GM12864 (cell line): ENCODE data around the gene CLCN6.
"Not testable (repeated sequence)": the region's sequence is repeated elsewhere in the genome, so short reads cannot be mapped to it uniquely, and the experiment has no call there.

ENCODE experiments used
- DNase-seq: peaks from one replicate; pipeline ENCODE4 v3.0.0-alpha.2; 2011; ENCODE audit warnings: low read depth
- H3K4me3 ChIP-seq: 2 replicates; pipeline ENCODE4 v1.5.1; 2011; ENCODE audit warnings: mild to moderate bottlenecking, low read depth, low read length, control low read depth
- CTCF ChIP-seq: IDR thresholded peaks from 2 replicates; pipeline ENCODE4 v1.5.1; 2011; ENCODE audit warnings: low read depth, mild to moderate bottlenecking, moderate library complexity, low read length, control low read depth, inconsistent platforms; ENCODE audit errors: missing control alignments

The CLCN6 gene

GRCh38 chr1:11800756-11801433 lies 5.1 kb upstream of the CLCN6 start:
- TF ChIP-seq CTCF = no peak
- H3K4me3 ChIP-seq = no peak overlapping the region
- DNase-seq = no peak

GRCh38 chr1:11802616-11802972 lies 3.4 kb upstream of the CLCN6 start:
- DNase-seq = no peak
- TF ChIP-seq CTCF = no peak
- H3K4me3 ChIP-seq = peak overlapping the region; percentile 57

GRCh38 chr1:11802973-11803885 lies 2.8 kb upstream of the CLCN6 start:
- peak overlapping the region; percentile 57 for H3K4me3 ChIP-seq
- no peak for TF ChIP-seq CTCF
- peak; percentile 37 for DNase-seq

- DNase-seq = not testable (repeated sequence)
Measured at GRCh38 chr1:11803924-11804665, 1.9 kb upstream of the CLCN6 start.

GRCh38 chr1:11804666-11805421 lies 1.1 kb upstream of the CLCN6 start:
- DNase-seq = no peak
- no peak for TF ChIP-seq CTCF
- peak overlapping the region; percentile 95 for H3K4me3 ChIP-seq

More at GRCh38 chr1:11803924-11804665, 1.9 kb upstream of the CLCN6 start:
- H3K4me3 ChIP-seq = peak overlapping the region; percentile 95

GRCh38 chr1:11806307-11806936 lies 431 bp downstream of the CLCN6 start:
- DNase-seq = no peak
- peak overlapping the region; percentile 95 for H3K4me3 ChIP-seq
- TF ChIP-seq CTCF = no peak
